NCI-H1105 (cell line): Measurements from ENCODE around the gene FOXO3.
"Not testable (repeated sequence)": the region's sequence is repeated elsewhere in the genome, so short reads cannot be mapped to it uniquely, and the experiment has no call there.

Experiments used
- DNase-seq: peaks from one replicate; lab custom pipeline; 2025; lab: John Stamatoyannopoulos, UW

FOXO3 gene

DNA sequence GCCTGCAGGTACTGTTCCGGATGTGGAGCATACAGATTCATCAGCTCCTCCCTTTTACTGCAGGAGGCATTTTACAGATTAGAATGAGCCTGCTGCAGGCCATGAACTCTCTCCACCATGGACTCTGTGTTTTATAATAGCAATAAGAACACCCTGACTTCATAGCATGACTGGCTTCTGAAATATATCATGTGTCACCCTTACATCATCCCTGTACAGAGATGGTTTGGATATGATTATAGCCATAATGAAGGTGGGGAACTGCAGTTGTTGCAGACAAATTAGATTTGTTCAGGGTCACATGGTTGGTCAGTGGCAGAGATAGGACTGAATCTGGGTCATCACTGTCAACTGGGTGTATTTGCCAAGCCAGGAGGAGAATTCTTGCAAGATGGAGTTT is 100.7 kb downstream of the FOXO3 start:
- no peak for DNase-seq

GRCh38 chr6:108661982-108662381 is 101.3 kb downstream of the FOXO3 start:
- no peak for DNase-seq

GRCh38 chr6:108662702-108663101 is 102.0 kb downstream of the FOXO3 start:
- DNase-seq: no peak

GRCh38 chr6:108663494-108664064 is 102.9 kb downstream of the FOXO3 start:
- DNase-seq: not testable (repeated sequence)

- DNase-seq: no peak
These were observed 104.9 kb downstream of the FOXO3 start for GRCh38 chr6:108665495-108666196.

GRCh38 chr6:108666656-108667260 is 106.0 kb downstream of the FOXO3 start:
- DNase-seq: no peak

DNA sequence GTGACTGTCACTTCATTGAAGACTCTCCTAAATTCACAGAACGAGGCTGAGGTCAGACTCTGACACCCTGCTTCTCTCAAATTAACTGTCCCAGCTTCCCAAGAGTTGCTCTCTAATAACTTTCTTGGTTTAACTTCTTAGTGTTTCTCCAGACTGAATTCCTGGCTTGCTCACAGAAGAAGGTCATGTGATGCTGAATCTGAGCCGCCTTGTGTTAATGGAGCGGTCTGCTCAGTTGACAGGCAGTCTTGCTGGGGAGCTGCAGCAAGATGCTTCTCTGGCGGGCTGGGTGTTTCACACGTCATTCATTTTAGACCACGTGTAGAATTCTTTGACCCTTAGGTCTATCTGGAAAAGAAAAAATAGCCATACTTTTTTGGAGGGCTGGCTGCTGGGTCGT is 107.3 kb downstream of the FOXO3 start:
- DNase-seq: no peak

DNA sequence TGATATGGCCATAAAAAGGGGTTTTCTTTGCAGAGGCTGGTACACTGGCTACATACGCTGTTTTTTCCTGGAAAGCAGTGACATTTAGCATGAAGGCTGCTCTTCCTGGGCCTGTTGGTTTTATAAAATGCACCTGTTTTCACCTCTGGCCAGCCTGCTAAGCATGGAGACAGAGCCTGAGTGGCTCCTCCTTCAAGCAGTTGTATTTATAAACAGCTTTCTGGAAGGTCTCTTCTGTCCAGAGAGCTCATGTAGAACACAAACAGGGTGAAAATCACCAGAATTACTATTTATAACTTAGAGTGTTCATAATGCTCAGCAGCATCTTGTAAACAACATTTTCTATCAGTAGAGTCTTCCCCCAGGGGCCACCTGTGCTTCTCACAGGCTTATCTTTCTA is 109.0 kb downstream of the FOXO3 start:
- DNase-seq: no peak

DNA sequence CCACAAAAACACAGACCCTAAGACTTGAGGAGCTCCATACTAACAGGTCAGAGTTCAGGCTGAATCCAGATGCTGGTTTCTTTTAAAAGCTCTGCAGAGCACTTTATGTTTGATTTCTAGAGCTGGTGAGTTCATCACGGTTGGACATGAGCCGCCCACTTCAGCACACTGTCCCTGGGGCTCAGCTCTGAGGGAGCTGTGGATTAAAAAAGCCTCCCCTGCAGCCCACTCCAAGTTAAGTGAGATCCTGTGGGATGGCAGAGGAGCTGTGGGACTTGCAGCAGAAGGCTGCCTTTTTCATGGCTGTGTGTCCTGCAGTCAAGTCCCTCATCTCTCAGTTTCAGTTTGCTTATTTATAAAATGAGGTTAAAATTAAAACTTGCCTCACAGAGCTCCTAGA is 110.5 kb downstream of the FOXO3 start:
- DNase-seq: no peak

DNA sequence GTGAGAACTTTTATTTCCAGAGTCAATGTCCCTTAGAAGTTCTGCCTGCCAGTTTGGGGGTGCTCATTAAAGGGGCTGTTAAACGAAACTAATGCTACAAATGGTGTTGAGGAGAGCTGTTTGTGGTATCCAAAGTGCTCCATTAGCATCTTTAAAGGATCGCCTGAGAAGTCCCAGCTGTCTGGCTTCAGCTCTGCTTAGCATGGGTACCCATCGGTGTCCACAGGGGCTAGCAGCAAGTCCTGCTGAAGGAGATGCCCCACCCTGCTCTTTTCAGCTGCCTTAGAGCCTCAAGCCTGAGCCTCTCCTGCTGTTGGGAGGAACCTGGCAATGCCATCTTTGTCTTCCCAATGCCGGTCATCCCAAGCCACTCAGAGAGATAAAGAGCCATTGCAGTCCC is 111.1 kb downstream of the FOXO3 start:
- no peak for DNase-seq

- DNase-seq: no peak
These were observed 111.9 kb downstream of the FOXO3 start for GRCh38 chr6:108672641-108673040.

- DNase-seq: no peak
These were observed 112.4 kb downstream of the FOXO3 start for GRCh38 chr6:108673153-108673552.

GRCh38 chr6:108673602-108674001 is 112.9 kb downstream of the FOXO3 start:
- DNase-seq: no peak

DNA sequence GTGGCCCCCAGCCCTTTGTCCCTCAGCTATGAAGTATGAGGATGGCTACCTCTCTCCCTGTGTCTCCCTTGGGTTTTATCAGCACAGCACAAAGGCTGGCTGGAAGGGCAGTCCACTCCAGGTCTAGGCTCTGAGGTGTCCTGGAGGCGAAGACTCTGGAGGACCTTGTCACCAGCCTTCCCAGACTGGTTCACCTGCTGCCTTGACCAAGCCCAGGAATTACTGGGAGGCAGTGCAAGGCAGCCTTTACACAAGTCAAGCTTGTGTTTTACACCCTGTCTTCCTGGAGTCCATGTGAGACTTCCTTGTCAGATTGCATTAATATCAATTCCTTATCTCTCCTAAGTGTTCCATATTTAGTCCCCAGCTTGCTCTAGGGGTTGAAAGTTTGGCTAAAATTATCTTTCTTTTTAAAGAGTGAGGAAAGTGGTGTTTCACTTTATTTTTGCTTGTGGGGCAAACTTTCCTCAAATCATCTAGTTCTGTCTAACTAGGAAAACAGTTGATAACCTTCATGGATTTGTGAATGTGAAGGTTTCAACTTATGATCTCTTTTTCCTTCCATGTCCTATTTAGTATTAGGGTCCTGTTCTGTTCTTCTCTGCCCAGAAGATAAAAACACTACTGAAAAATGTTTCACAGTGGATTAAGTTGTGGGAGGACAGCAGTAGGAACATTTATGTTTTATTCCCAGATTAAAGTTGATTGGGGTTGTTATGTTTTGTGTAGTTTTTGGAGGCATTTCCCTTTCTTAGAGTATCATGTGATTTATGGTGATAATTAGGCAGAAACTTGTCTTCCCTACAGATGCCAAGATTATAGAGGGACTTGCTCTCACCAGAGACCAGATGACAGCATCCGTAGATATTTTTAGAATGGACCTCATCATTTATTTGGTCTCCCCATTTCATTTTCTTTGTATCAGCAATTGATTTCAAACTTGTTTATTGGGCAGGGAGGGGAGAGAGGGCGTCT is 114.8 kb downstream of the FOXO3 start:
- DNase-seq: no peak

GRCh38 chr6:108676555-108676954 is 115.8 kb downstream of the FOXO3 start:
- no peak for DNase-seq

DNA sequence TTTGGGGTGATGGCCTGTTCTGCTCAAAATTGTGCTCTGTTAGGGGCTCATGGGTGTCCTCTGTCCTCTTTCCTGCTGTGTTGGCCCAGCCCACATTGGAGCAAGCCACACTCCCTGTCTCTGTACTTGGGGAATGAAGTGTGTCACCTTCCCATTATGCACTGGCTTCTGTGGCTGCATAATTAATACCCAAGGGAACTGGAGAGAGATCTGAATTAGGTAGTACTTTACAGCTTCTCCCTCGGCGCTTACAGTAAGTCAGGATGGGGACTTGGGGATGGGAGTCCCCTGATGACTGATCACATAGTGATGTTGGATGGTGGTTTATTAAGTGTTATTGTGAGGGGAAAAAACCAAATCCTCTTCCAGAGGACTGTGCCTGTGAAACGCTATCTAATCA is 116.6 kb downstream of the FOXO3 start:
- DNase-seq: no peak

DNA sequence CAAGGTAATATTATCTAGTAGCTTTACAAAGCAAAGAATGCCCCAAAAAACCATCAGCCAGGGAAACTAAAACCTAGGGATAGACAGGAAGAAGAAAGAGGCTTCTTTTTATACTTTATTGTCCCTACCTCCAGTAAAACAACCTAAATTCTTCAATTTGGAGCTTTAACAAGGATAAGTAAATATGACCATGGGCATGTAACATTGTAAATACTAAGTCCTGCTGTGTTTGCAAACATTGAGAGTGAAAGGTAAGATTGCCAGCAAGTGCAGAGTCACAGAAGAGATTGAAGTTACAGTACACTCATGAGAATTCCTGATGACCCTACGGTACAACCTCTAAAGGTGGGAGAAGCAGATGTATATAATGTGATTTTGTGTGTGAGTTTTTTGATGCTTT is 117.2 kb downstream of the FOXO3 start:
- DNase-seq: no peak

GRCh38 chr6:108680314-108680713 is 119.6 kb downstream of the FOXO3 start:
- DNase-seq: not testable (repeated sequence)

- DNase-seq: not testable (repeated sequence)
These were observed 121.0 kb downstream of the FOXO3 start for GRCh38 chr6:108681721-108682120.

GRCh38 chr6:108682383-108683119 is 121.8 kb downstream of the FOXO3 start:
- not testable (repeated sequence) for DNase-seq

GRCh38 chr6:108683976-108684375 is 123.3 kb downstream of the FOXO3 start:
- not testable (repeated sequence) for DNase-seq
